Adrenal gland (tissue), 5 donors: ENCODE measurements around the gene AHI1.

Experiments
- POLR2A ChIP-seq, 2 donors: fragments of 450-650 bp; IDR thresholded peaks; one replicate each; pipeline ENCODE4 v1.6.1; 2017; ENCODE audit warnings: antibody characterized with exemption in 2 of 2, mild to moderate bottlenecking in 2 of 2, moderate library complexity in 1 of 2
- TF ChIP-seq, protein P1 (sequence below), 6 experiments: fragments of 450-650 bp in 4 of 6; fragments of 200-600 bp in 2 of 6; sonication (generic) in 1 of 6; IDR thresholded peaks; 1 replicate in 5 of 6; 2 replicates in 1 of 6; pipeline versions ENCODE4 v1.5.1 to v1.8.0; 2016 to 2021; ENCODE audit warnings: antibody characterized with exemption in 6 of 6, mild to moderate bottlenecking in 2 of 6, moderate library complexity in 1 of 6
- donor health status: DM: no; HTN: no; CAD: no.

GRCh38 chr6:135532559-135532958 is 35.0 kb upstream of the AHI1 start:
- TF ChIP-seq POLR2A (IDR thresholded peaks at IDR 0.05), result no peak
- TF ChIP-seq, protein P1, sequence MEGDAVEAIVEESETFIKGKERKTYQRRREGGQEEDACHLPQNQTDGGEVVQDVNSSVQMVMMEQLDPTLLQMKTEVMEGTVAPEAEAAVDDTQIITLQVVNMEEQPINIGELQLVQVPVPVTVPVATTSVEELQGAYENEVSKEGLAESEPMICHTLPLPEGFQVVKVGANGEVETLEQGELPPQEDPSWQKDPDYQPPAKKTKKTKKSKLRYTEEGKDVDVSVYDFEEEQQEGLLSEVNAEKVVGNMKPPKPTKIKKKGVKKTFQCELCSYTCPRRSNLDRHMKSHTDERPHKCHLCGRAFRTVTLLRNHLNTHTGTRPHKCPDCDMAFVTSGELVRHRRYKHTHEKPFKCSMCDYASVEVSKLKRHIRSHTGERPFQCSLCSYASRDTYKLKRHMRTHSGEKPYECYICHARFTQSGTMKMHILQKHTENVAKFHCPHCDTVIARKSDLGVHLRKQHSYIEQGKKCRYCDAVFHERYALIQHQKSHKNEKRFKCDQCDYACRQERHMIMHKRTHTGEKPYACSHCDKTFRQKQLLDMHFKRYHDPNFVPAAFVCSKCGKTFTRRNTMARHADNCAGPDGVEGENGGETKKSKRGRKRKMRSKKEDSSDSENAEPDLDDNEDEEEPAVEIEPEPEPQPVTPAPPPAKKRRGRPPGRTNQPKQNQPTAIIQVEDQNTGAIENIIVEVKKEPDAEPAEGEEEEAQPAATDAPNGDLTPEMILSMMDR (IDR thresholded peaks at IDR 0.05), result no peak
